Neutrophil (primary cell): ENCODE measurements around the gene DEPDC5.

Experiments used
- H3K27ac ChIP-seq: fragments of 200-600 bp; sonication (generic); 2 replicates; pipeline ENCODE4 v1.5.1; 2016; ENCODE audit warnings: mild to moderate bottlenecking, moderate library complexity
- H3K27me3 ChIP-seq: fragments of 200-600 bp; sonication (generic); 2 replicates; pipeline ENCODE4 v1.6.0; 2016; ENCODE audit warnings: mild to moderate bottlenecking
- H3K36me3 ChIP-seq: fragments of 200-600 bp; sonication (generic); 2 replicates; pipeline ENCODE4 v1.5.1; 2017
- H3K4me1 ChIP-seq, 2 experiments: fragments of 200-600 bp in 1 of 2; sonication (generic) in 1 of 2; 1 replicate in 1 of 2; 2 replicates in 1 of 2; pipeline versions ENCODE4 v1.5.1 to v1.6.1; 2013 to 2016; ENCODE audit warnings: low read depth in 1 of 2, low read length in 1 of 2, mild to moderate bottlenecking in 1 of 2, moderate library complexity in 1 of 2; ENCODE audit not compliant: control insufficient read depth in 1 of 2, insufficient read depth in 1 of 2
- H3K4me3 ChIP-seq, 2 experiments: fragments of 200-600 bp in 1 of 2; sonication (generic) in 1 of 2; 1 replicate in 1 of 2; 2 replicates in 1 of 2; pipeline ENCODE4 v1.5.1; 2013 to 2016; ENCODE audit warnings: low read depth in 1 of 2, low read length in 1 of 2, mild to moderate bottlenecking in 1 of 2, moderate library complexity in 1 of 2
- H3K9me3 ChIP-seq: fragments of 200-600 bp; sonication (generic); 2 replicates; pipeline ENCODE4 v1.5.1; 2016
- CTCF ChIP-seq: fragments of 200-600 bp; sonication (generic); IDR thresholded peaks from 2 replicates; pipeline ENCODE4 v1.5.1; 2016; ENCODE audit warnings: antibody characterized with exemption

The DEPDC5 gene

GRCh38 chr22:31820655-31821054 lies 66.8 kb downstream of the DEPDC5 start:
- no peak overlapping the region for H3K27ac ChIP-seq
- no peaks in the 10 kb centered on the region for H3K9me3 ChIP-seq
- H3K36me3 ChIP-seq = peaks cover 94% of the 10 kb centered on the region
- no peak for TF ChIP-seq CTCF
- no peaks in the 10 kb centered on the region for H3K27me3 ChIP-seq
- no peaks in the 10 kb centered on the region for H3K4me1 ChIP-seq
- H3K4me3 ChIP-seq = no peak overlapping the region

- Histone ChIP-seq H3K36me3 (peaks cover 94% of the 10 kb centered on the region), H3K4me3 (no peak overlapping the region), H3K27ac (no peak overlapping the region), H3K4me1 (no peaks in the 10 kb centered on the region), H3K27me3 (no peaks in the 10 kb centered on the region), H3K9me3 (no peaks in the 10 kb centered on the region)
- TF ChIP-seq CTCF = no peak
Measured at GRCh38 chr22:31821572-31821971, 67.8 kb downstream of the DEPDC5 start.

- Histone ChIP-seq H3K9me3 (no peaks in the 10 kb centered on the region), H3K4me1 (no peaks in the 10 kb centered on the region), H3K27me3 (no peaks in the 10 kb centered on the region), H3K27ac (no peak overlapping the region), H3K36me3 (peaks cover 94% of the 10 kb centered on the region), H3K4me3 (no peak overlapping the region)
- TF ChIP-seq CTCF = no peak
Measured at GRCh38 chr22:31822523-31822922, 68.7 kb downstream of the DEPDC5 start.

GRCh38 chr22:31825513-31825912 lies 71.7 kb downstream of the DEPDC5 start:
- Histone ChIP-seq H3K4me3 (no peak overlapping the region), H3K27me3 (no peaks in the 10 kb centered on the region), H3K4me1 (no peaks in the 10 kb centered on the region), H3K27ac (no peak overlapping the region), H3K9me3 (no peaks in the 10 kb centered on the region), H3K36me3 (peaks cover 91% of the 10 kb centered on the region)
- no peak for TF ChIP-seq CTCF

GRCh38 chr22:31826443-31826842 lies 72.6 kb downstream of the DEPDC5 start:
- Histone ChIP-seq H3K9me3 (no peaks in the 10 kb centered on the region), H3K27me3 (no peaks in the 10 kb centered on the region), H3K36me3 (peaks cover 87% of the 10 kb centered on the region), H3K4me1 (no peaks in the 10 kb centered on the region), H3K4me3 (no peak overlapping the region), H3K27ac (no peak overlapping the region)
- no peak for TF ChIP-seq CTCF

- no peak for TF ChIP-seq CTCF
Measured at GRCh38 chr22:31828739-31829138, 74.9 kb downstream of the DEPDC5 start.

More at GRCh38 chr22:31828739-31829138, 74.9 kb downstream of the DEPDC5 start:
- Histone ChIP-seq H3K4me1 (no peaks in the 10 kb centered on the region), H3K27me3 (no peaks in the 10 kb centered on the region), H3K27ac (no peak overlapping the region), H3K36me3 (peaks cover 68% of the 10 kb centered on the region), H3K4me3 (no peak overlapping the region), H3K9me3 (no peaks in the 10 kb centered on the region)
